ENCODE results near the gene DDIT4.
"Not testable (repeated sequence)": the region's sequence is repeated elsewhere in the genome, so short reads cannot be mapped to it uniquely, and the experiment has no call there.

The DDIT4 gene

DNA sequence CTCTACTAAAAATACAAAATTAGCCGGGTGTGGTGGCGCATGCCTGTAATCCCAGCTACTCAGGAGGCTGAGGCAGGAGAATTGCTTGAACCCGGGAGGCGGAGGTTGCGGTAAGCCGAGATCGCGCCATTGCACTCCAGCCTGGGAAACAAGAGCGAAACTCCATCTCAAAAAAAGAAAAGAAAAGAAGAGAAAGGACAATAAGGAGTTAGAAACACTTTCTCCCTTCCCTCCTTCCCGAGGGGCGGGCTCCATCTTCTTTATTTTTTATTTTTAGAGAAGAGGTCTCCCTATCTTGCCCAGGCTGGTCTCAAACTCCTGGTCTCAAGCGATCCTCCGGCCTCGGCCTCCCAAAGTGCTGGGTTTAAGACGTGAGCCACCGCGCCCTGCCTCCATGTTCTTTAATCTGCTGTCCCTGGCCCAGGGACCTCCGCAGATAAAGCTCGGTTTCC is 23.1 kb downstream of the DDIT4 start:
- DNase-seq, result not testable (repeated sequence)

DNA sequence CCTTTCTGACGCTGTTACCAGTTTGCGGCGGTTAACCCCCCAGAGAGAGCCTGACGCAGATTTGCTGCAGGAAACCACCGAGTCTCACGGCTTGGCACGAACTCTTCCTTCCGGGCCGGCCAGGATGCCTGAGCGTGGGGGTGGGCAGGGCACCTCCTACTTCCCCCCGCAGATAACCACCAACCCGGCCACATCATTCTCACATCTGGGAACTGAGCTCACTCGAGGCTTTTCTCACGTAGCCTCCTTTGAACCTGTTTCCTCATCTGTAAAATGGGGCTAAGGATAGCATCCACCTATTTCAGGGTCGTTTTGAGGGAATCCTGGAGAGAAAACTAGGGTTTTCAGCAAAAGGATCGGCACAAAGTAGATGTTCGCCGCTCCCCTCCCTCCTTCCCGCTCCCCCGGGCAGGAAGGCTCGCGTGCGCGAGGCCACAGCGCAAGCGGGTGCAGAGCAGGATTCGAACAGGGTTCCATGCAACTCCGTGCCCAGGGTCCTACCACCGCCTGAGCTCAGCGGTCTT is 23.6 kb downstream of the DDIT4 start:
- peak; percentile 92 for DNase-seq

DNA sequence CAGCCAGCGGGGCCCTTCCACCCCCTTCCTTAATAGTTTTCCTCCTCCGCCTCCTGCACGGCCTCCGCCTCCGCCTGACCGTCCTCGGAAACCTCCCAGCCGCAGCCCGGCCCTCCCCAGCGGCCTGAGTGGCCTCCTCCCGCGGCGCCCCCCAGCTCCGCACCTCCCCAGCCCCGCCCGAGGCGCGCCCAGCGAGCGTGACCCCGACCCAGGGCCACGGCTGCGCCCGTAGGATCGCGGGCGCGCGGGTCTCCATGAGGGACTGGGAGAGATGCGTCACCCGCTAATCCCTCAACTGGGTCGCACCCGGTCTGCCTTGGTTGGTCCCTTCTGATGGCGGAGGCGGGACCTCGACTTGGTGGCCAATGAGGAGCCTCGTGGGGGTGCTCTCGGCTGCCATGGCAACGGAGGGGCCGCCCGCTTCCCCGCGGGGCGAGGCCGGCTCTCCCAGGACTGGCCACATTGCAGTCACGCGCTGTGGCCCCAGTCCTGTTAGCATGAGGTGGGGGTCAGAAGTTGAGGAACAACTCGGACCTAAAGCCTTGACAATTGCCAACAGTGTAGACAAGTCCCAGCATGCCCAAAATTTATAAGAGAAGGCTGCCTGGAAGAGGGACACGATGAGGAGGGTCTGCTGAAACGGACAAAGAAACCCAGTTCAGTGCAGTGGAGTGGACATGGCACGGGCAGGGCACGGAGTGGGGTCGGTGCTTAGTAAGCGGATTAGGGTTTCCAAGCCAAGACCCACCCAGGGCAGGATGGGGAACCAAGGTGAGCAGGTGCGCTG is 24.3 kb downstream of the DDIT4 start:
- peak; percentile 99 for DNase-seq

DNA sequence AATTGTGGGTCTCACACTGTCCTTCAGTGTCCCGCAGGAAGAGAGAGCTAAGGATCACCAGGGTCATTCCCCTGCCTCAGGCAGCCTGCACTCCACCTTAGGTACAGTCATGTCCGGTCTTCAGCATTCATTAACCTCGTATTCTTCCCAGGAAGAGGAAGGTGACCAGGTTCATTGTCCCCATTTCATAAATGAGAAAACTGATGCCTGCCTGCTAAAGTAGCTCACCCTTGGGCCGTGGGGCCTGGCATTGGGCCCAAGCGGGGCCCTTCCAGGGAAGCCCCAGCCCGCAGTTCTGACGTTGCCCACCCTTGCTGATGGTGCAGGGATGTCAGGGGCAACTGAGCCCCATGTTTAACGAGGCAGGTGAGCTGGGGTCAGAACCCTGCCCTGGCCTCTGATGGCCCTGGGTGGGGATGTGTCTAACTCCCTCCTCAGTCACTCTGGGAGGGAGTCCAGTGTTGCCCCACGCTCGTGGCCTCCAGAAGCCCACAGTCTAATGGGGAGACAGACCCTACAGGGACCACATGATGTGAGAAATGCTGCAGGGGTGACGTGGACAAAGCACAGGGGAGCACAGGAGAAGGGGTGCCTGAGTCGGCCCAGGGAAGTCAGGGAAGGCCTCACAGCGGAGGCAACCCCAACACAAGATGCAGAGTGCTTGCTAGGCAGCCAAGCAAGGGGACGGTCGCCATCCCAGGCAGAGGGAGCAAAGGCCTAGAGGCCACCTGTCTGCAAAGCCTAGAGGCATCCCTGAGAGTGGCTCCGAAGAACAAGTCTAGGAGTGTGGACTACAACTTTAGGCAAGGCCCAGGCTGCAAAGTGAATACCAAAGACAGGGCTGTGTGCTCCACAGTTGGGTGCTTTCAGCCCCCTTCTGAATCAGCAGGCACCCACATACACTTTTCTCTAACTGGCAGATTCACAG is 25.1 kb downstream of the DDIT4 start:
- DNase-seq, result no peak

DNA sequence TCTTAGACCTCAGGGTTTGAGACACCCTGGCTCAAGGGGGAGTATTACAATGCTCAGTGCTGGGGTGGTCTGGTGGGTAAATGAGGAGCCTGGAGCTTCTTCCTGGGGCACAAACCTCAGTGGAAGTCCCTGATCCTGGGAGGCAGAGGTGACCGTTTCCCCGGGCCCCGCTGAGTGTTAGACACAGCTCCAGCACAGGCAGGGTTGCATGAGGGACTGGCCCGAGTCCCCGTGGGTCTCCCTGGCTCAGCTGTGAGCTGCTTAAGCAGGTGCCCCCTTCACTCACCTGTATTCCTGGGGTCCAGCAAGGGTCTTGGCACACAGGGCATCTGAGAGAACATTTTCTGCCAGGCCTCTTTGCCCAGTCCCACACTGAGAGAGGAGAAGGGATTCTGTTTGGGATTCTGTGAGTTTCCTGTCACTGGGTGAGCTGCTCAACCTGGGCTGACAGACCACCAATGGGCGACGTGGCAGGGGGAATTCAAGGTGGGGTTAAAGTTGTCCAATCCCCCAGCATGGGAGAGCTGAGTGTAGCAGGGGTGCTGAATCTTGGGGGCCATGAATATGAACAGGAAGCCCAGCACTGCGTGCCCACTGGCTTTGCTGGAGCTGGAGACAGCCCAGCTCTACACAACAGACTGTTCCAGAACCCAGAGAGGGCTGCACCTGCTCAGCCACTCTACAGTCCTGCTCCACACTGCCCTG is 29.9 kb downstream of the DDIT4 start:
- DNase-seq, result no peak

DNA sequence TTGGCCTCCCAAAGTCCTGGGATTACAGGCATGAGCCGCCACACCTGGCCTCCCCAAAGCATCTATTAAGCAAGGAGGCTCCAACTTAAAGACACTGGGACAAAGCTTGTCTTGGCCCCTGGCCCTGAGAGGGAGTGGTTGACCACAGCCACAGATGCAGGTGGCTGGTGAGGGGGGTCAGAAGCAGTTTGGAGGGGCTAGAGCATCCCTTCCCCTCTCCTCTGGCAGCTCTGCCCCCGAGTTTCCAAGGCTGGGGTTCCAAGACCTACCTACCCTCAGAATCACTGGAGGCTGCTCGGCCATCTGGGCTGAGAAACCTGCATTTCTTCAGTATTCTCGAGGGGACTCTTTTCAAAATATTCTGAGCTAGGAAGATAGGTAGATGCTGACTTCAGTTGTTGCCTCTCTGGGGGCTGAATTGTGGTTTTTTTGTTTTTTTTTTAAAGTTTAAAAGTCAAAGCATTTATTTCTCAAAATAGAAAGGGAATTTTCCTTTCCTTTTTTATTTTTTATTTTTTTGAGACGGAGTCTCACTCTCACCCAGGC is 32.6 kb downstream of the DDIT4 start:
- DNase-seq, result peak; percentile 2

DNA sequence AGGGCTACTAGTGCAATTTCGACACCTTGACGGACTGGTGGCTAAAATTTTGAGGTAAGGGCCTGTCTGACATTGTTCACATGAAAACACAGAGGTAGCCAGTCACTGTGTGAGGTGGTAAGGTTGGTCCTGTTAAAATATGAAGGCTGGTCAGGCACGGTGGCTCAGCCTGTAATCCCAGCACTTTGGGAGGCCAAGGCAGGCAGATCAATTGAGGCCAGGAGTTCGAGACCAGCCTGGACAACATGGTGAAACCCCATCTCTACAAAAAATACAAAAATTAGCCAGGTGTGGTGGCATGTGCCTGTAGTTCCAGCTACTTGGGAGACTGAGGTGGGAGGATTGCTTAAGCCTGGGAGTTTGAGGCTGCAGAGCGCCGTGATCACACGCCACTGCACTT is 34.0 kb downstream of the DDIT4 start:
- not testable (repeated sequence) for DNase-seq

DNA sequence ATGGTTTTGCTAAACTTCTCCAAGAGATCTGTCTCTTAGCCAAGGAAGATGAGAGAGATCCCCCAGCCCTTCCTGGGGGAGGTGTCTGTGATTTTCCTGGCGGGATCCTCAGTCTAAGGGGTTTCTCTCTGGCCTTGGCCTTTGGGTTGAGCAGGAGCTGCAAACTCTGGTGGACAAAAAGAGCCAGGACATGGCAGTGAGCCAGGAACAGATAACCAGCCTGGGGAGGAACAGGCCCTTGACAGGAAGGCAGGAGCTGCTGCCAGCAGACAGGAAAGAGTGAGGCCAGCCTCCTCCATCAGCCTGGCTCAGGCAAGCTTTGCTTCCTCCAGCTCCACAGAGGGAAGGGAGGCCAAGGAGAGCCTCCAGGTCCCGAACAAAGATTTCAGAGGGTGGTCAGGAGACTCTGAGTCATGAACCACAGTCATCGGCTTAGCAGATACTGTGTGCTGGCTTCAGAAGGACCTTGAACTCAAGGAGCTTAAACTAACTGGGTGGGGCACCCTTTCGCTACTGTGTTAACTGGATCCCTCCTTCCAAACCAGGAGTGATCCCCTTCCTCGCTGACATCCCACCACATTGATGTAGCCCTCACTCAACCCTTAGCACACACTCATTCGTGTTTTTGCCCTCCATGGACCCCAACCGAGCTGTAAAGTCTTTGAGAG is 34.7 kb downstream of the DDIT4 start:
- peak; percentile 90 for DNase-seq

DNA sequence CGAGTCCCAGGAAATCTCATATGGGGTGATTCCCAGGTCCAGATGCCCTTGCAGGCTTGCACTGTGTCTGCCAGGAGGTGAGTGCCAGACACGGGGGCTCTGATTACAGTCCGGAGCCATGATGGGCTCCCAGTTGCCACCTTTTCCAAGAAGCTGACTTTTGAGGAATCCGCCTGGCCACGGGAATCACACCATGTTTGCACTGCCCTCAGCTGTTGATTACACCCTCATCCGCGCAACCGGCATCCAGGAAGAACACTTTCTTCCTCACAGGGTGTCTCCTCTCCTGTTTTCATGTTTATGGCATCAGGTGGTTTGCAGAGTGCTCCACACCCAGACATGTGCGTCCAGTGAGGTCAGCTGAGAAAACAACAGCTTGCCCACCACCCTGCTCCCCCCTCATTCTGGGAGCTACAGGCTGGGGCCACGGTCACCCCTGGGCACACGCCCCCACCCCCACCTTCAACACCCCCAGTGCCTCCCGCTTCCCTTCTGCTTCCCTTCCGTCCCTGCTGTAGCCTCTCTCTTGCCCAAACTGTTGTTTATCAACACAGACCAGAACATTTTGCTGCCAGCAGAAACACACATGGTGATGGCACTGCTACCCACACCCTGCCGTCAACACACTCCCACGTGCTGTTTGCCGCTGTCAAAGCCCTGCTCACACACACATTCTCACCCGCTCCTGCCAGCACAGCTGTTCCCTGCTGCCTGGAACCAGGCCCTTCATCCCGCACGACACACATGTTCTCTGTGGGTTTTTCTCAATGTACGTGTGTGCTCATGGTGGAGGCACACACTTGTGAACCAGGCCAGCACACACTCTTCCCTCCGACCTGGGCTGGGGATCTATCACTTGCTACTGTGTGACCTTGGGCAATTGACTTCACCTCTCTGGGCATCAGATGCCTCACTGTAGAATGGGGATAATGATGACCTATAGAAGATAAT is 35.8 kb downstream of the DDIT4 start:
- peak; percentile 89 for DNase-seq

DNA sequence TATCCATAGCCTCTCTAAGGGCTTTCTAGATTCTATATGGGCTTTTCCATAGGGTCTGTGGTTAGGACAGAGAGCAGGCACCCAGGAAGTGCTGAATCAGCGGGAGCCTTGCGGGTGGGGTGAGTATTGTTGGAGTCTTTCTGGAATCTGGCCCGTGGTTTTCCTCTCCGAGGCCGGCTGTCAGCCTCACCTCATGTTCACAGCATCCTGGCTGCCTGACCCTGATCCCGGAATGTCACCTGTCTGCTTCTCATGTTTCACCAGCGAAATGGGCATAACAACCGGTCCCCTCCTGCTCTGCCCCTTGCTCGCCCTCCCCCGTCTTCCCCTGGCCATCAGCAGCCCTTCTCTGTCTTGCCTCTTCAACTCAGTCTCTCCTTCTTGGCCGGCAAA is 36.5 kb downstream of the DDIT4 start:
- no peak for DNase-seq

DNA sequence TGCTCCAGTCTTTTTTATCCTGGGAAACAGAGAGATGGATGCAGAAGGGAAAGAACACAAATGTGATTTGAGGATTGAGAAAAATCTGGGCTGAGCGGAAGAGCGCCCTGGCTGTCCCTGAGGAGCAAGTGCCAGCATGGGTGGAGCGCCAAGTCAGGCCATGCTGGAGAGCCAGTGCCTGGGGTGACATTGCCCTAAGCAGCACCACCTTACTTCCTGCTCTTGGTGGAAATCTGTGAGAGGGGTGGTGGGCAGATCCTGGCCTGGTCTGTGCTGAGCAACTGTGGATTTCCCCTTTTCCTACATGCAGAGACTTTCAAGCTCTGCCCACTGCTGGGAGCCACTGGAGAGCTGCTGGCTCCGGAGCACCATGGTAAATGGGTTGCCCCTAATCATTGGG is 36.9 kb downstream of the DDIT4 start:
- DNase-seq, result no peak

DNA sequence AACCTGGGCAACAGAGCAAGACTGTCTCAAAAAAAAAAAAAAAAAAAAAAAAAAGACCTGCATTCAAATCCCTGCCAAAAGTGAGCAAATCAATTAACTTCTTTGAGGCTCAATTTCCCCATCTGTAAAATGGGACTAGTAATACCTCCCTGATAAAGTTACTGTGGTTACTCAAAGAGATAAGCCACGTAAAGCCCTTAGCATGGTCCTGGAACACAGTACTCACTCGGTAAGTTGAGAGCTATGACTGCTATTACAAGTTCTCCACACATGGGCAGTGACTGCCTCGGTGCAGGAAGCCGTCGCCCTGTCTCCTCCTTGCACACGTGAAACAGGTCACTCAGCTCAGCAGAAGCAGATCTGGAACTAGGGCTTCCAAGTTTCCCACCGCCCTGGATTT is 37.9 kb downstream of the DDIT4 start:
- peak; percentile 48 for DNase-seq

DNA sequence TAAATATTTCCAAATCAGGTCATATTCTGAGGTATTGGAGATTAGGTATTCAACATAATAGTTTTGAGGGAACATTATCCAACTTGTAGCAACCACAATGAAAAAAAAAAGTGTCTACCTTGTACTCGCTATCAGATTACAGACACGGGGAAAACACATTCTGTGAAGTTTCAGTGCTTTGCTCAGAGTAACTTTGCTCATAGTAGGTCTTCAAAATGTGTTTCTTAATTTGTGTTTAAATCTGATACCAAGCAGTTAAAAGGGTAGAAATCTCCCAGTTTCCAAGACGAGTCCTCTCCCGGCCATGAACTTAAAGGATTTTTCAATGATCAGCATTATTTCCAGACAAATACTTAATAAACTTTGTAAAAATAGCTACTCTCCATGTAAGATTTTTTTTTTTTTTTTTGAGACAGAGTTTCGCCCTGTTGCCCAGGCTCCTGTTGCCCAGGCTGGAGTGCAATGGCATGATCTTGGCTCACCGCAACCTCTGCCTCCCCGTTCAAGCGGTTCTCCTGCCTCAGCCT is 39.2 kb downstream of the DDIT4 start:
- no peak for DNase-seq

DNA sequence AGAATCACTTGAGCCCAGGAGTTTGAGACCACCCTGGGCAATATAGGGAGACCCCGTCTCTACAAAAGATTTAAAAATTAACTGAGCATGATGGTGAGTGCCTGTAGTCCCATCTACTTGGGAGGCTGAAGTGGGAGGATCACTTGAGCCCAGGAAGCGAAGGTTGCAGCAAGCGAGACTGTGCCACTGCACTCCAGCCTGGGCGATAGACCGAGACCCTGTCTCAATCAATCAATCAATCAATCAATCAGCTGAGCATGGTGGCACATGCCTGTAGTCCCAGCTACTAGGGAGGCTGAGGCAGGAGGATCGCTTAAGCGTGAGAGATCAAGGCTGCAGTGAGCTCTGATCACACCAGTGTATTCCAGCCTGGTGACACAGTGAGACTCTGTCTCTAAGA is 40.5 kb downstream of the DDIT4 start:
- no peak for DNase-seq

DNA sequence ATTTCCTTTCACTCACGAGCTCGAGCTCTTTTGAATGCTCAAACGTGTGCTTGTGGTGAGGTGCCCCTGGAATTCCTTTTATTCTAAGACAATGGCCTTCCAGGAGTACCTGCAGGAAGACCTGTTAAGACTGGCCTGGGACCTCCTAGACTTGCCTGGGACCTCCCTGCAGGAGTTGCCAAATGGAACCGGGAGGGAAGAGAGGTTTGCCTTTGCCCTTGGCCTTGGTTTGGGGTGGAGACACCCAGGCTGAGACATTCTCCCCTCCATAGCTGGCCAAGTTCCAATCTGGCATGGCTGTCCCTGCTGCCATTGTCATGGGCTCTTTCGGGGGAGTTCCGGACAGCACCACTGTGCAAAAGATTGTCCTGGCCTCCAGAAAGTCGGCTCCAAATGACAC is 41.3 kb downstream of the DDIT4 start:
- peak; percentile 54 for DNase-seq

DNA sequence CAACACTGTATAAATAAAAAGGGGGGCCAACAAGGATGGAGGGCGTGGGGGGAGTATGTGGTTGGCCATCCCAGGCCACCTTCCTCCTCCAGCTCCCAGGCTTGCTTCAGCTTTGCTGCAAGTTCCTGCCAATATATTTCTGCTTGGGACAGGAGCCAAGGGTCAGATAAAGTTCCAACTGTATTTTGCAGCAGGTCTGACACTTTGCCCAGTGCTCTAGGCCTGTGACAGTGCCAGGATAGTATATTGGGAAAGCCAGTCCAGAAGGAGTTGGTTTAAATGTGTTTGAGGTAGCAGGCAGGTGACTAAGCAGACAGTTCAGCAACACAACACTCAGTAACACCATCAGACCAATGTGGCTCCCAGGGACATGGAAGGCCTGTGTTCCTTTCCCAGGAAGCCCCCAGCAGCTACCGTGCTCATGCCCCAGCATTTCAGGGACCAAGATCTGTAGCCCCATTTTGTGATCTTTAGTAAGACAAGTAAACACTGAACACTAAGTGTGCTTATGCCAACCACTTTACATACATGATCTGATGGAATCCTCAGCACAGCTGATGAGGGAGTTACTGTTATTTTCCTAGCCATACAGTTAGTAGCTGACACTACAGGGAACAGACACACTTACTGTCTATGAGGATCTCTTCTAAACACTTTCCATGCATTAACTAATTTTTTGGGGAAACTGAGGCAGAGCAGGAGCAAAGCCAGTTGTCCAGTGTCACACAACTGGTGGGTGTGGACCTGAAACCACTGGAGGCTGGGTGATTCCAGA is 42.1 kb downstream of the DDIT4 start:
- DNase-seq, result peak; percentile 60

DNA sequence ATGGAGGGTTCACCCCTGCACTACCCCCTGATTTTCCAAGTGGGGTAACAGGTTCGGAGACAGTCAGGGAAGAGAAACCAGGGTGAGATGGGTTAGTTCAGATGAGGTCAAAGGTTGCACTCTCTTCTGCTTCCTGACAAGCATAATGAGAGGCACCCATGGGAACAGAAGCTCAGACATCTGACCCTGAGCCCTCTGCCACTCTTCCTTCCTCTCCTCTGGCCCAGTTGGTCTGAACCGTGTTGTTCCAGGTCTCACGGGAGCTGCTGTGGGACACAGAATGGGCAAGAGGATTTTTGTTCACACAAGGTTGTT is 42.6 kb downstream of the DDIT4 start:
- no peak for DNase-seq

DNA sequence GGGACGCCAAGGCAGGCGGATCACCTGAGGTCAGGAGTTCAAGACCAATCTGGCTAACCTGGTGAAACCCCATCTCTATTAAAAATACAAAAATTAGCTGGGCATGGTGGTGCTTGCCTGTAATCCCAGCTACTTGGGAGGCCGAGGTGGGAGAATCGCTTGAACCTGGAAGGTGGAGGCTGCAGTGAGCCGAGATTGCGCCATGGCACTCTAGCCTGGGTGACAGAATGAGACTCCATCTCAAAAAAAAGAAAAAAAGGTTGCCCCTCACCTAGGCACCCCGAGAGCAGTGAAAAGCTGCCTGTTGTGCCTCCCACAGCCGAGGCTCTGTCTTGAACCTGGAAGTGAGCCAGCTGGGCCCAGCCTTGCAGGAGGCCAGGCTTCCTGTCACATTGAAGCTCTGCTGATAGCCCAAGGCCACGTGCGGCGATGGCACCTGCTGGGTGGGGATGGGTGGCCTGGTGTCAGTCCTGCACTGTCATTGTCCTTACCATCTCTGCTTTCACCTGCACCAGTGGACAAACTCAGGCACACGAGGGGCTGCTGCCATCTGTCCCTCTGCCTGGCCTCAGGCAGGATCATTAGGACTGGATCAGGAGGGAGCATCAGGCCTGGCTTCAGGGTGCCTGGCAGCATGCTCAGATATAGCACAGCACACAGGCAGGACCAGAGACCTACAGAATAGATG is 43.2 kb downstream of the DDIT4 start:
- peak; percentile 92 for DNase-seq
